IMR-90 (cell line): ENCODE measurements around the gene DCC. TPM values are rescaled to one million over a fixed set of nuclear protein-coding genes. Genes with fewer than 3 reads are reported as not detected.

ENCODE experiments used
- ATAC-seq: fragments of 200-7000 bp; cut with Tn5 transposase; 2 replicates; pipeline ENCODE4 v1.9.1; 2020; ENCODE audit warnings: low read depth, mild to moderate bottlenecking, moderate library complexity
- BruUV-seq: library from RNA; stranded (reverse); fragments of 400-500 nt; replicated peaks from 2 replicates; lab custom pipeline; 2021; lab: Mats Ljungman, UMichigan
- CTCF ChIA-PET: fragments of 300-600 bp; formaldehyde crosslinking; extraction: SDS; loops from one replicate; lab custom pipeline; 2021; ENCODE audit warnings: antibody characterized with exemption; lab: Yijun Ruan, JAX
- POLR2A ChIA-PET: fragments of 300-600 bp; sonication (Branson Sonifier 250); formaldehyde crosslinking; loops from one replicate; lab custom pipeline; 2022; ENCODE audit warnings: antibody characterized with exemption; ENCODE audit not compliant: unreplicated experiment; lab: Charles Lee
- DNase-seq: peaks from one replicate; pipeline ENCODE4 v3.0.0; 2013
- H2AFZ ChIP-seq: replicated peaks from 2 replicates; pipeline ENCODE3; 2013; ENCODE audit warnings: low read length, mild to moderate bottlenecking; ENCODE audit not compliant: poor library complexity
- H2AK5ac ChIP-seq: 2 replicates; pipeline ENCODE4 v1.6.1; 2013; ENCODE audit warnings: low read depth, low read length, inconsistent platforms
- H2AK9ac ChIP-seq: replicated peaks from 2 replicates; pipeline ENCODE3; 2013; ENCODE audit warnings: mild to moderate bottlenecking, low read depth, low read length, moderate library complexity; ENCODE audit not compliant: poor library complexity
- H2BK120ac ChIP-seq: 2 replicates; pipeline ENCODE4 v1.6.1; 2013; ENCODE audit warnings: low read depth, low read length, inconsistent platforms
- H2BK15ac ChIP-seq: 3 replicates; pipeline ENCODE4 v1.6.1; 2013; ENCODE audit warnings: low read depth, low read length, inconsistent platforms
- H2BK20ac ChIP-seq: 2 replicates; pipeline ENCODE4 v1.6.1; 2013; ENCODE audit warnings: low read depth, mild to moderate bottlenecking, inconsistent platforms, low read length, moderate library complexity
- H2BK5ac ChIP-seq: 2 replicates; pipeline ENCODE4 v1.6.1; 2013; ENCODE audit warnings: mild to moderate bottlenecking, low read depth, low read length, inconsistent platforms; ENCODE audit not compliant: poor library complexity, severe bottlenecking
- H3K14ac ChIP-seq: replicated peaks from 2 replicates; pipeline ENCODE4 v1.6.1; 2013; ENCODE audit warnings: low read depth, low read length, inconsistent platforms
- H3K18ac ChIP-seq: 2 replicates; pipeline ENCODE4 v1.6.1; 2013; ENCODE audit warnings: low read depth, low read length, control low read depth
- H3K23ac ChIP-seq: 2 replicates; pipeline ENCODE4 v1.6.1; 2013; ENCODE audit warnings: low read depth, low read length, inconsistent platforms
- H3K27ac ChIP-seq: 2 replicates; pipeline ENCODE4 v1.5.1; 2013; ENCODE audit warnings: mild to moderate bottlenecking, control low read depth, low read length; ENCODE audit not compliant: insufficient read depth
- H3K27me3 ChIP-seq: 2 replicates; pipeline ENCODE4 v1.6.1; 2013; ENCODE audit warnings: low read length; ENCODE audit not compliant: control insufficient read depth, insufficient read depth
- H3K36me3 ChIP-seq: 2 replicates; pipeline ENCODE4 v1.6.1; 2013; ENCODE audit warnings: low read length, mixed read lengths; ENCODE audit not compliant: control insufficient read depth, insufficient read depth
- H3K4ac ChIP-seq: 2 replicates; pipeline ENCODE4 v1.6.1; 2013; ENCODE audit warnings: low read depth, low read length, inconsistent platforms
- H3K4me1 ChIP-seq: 2 replicates; pipeline ENCODE4 v1.6.1; 2013; ENCODE audit warnings: low read length, mixed read lengths; ENCODE audit not compliant: control insufficient read depth, insufficient read depth
- H3K4me2 ChIP-seq: 2 replicates; pipeline ENCODE4 v1.6.1; 2013; ENCODE audit warnings: low read depth, mild to moderate bottlenecking, control low read depth, low read length, moderate library complexity
- H3K4me3 ChIP-seq: 2 replicates; pipeline ENCODE4 v1.5.1; 2013; ENCODE audit warnings: low read depth, mild to moderate bottlenecking, control low read depth, low read length, moderate library complexity; ENCODE audit not compliant: insufficient read depth
- H3K56ac ChIP-seq: 2 replicates; pipeline ENCODE4 v1.6.1; 2013; ENCODE audit warnings: low read length, inconsistent platforms; ENCODE audit not compliant: insufficient read depth; ENCODE audit errors: extremely low read depth
- H3K79me1 ChIP-seq, 2 experiments: 2 replicates each; pipeline ENCODE4 v1.6.1; 2013; ENCODE audit warnings: low read length in 2 of 2, inconsistent platforms in 1 of 2, low read depth in 1 of 2
- H3K9ac ChIP-seq: 2 replicates; pipeline ENCODE4 v1.6.1; 2013; ENCODE audit warnings: low read depth, low read length, control low read depth
- H3K9me1 ChIP-seq: 2 replicates; pipeline ENCODE4 v1.6.1; 2013; ENCODE audit warnings: low read length, inconsistent platforms; ENCODE audit not compliant: insufficient read depth
- H3K9me3 ChIP-seq: 2 replicates; pipeline ENCODE4 v1.6.1; 2013; ENCODE audit warnings: low read length; ENCODE audit not compliant: control insufficient read depth, insufficient read depth
- H4K20me1 ChIP-seq: 2 replicates; pipeline ENCODE4 v1.6.1; 2013; ENCODE audit warnings: low read length, inconsistent platforms; ENCODE audit not compliant: insufficient read depth
- H4K5ac ChIP-seq: 2 replicates; pipeline ENCODE4 v1.6.1; 2013; ENCODE audit warnings: mild to moderate bottlenecking, low read depth, low read length, control low read depth
- H4K8ac ChIP-seq, 2 experiments: 2 replicates each; pipeline ENCODE4 v1.6.1; 2013; ENCODE audit warnings: low read depth in 2 of 2, low read length in 2 of 2, control low read depth in 1 of 2, inconsistent platforms in 1 of 2
- H4K91ac ChIP-seq: 2 replicates; pipeline ENCODE4 v1.6.1; 2013; ENCODE audit warnings: low read depth, low read length, inconsistent platforms; ENCODE audit not compliant: insufficient read depth
- BHLHE40 ChIP-seq: fragments of 150-350 bp; IDR thresholded peaks from 2 replicates; pipeline ENCODE4 v1.6.1; 2016; ENCODE audit warnings: mild to moderate bottlenecking, low read depth, low read length
- CEBPB ChIP-seq: IDR thresholded peaks from 2 replicates; pipeline ENCODE4 v1.6.1; 2012; ENCODE audit warnings: low read depth, low read length, improper control_type of control experiment
- CHD1 ChIP-seq: IDR thresholded peaks from 2 replicates; pipeline ENCODE4 v1.6.1; 2012; ENCODE audit warnings: low read depth, low read length, improper control_type of control experiment
- FOS ChIP-seq: fragments of 150-350 bp; IDR thresholded peaks from 2 replicates; pipeline ENCODE4 v1.6.1; 2016; ENCODE audit warnings: low read depth, low read length
- MAFK ChIP-seq: IDR thresholded peaks from 2 replicates; pipeline ENCODE4 v1.6.1; 2012; ENCODE audit warnings: low read depth, low read length, improper control_type of control experiment
- MAZ ChIP-seq: IDR thresholded peaks from 2 replicates; pipeline ENCODE4 v1.6.1; 2012; ENCODE audit warnings: low read depth, mild to moderate bottlenecking, low read length, improper control_type of control experiment, moderate library complexity, borderline replicate concordance
- MXI1 ChIP-seq: IDR thresholded peaks from 2 replicates; pipeline ENCODE4 v1.6.1; 2012; ENCODE audit warnings: low read depth, mild to moderate bottlenecking, low read length, moderate library complexity, borderline replicate concordance
- NFE2L2 ChIP-seq: fragments of 150-350 bp; IDR thresholded peaks from 2 replicates; pipeline ENCODE4 v1.6.1; 2016; ENCODE audit warnings: low read depth, mild to moderate bottlenecking, low read length
- POLR2A ChIP-seq: IDR thresholded peaks from 2 replicates; pipeline ENCODE4 v1.6.1; 2012; ENCODE audit warnings: mild to moderate bottlenecking, low read depth, low read length
- RAD21 ChIP-seq: IDR thresholded peaks from 2 replicates; pipeline ENCODE4 v1.6.1; 2012; ENCODE audit warnings: low read length, improper control_type of control experiment
- RCOR1 ChIP-seq: IDR thresholded peaks from 2 replicates; pipeline ENCODE4 v1.6.1; 2012; ENCODE audit warnings: mild to moderate bottlenecking, low read length, improper control_type of control experiment; ENCODE audit not compliant: insufficient replicate concordance
- RFX5 ChIP-seq: IDR thresholded peaks from 2 replicates; pipeline ENCODE4 v1.8.0; 2012; ENCODE audit warnings: low read depth, mild to moderate bottlenecking, low read length, moderate library complexity
- SMC3 ChIP-seq: fragments of 150-350 bp; IDR thresholded peaks from 2 replicates; pipeline ENCODE4 v1.6.1; 2016; ENCODE audit warnings: low read depth, mild to moderate bottlenecking, antibody characterized with exemption, low read length, moderate library complexity
- WGBS, 2 experiments: methylation state at CpG; one replicate each; pipeline versions ENCODE4 v1.1.5 to v1.1.7; 2013; ENCODE audit warnings: missing lambda C conversion rate in 2 of 2; ENCODE audit not compliant: insufficient read length in 1 of 2; ENCODE audit errors: extremely low coverage in 2 of 2; 5-methylcytosine and 5-hydroxymethylcytosine counted together
- dilution Hi-C: fragments of 300-500 bp; cut with HindIII; formaldehyde crosslinking; loops from one replicate; pipeline ENCODE4 v1.14.3; 2018; ENCODE audit warnings: low sequenced_read_pairs; ENCODE audit not compliant: unreplicated experiment
- in situ Hi-C: fragments of 300-500 bp; cut with MboI; formaldehyde crosslinking; loops from 3 replicates; pipeline ENCODE4 v1.14.3; 2019; ENCODE audit warnings: low sequenced_read_pairs, inconsistent platforms, mixed read lengths
- intact Hi-C: fragments of 100-400 bp; cut with micrococcal nuclease; formaldehyde crosslinking; loops from 2 replicates; pipeline ENCODE4 v1.10.0; 2022
- polyA plus RNA-seq, 3 experiments: library from polyadenylated mRNA; depleted of rRNA; stranded (reverse); fragments of >200 nt; gene quantifications; 2 replicates each; pipeline ENCODE4 v1.2.3, GENCODE V29; 2012; ENCODE audit warnings: low replicate concordance in 1 of 3
- total RNA-seq: library from RNA; depleted of rRNA; stranded (reverse); fragments of >200 nt; gene quantifications from 2 replicates; pipeline ENCODE4 v1.2.3, GENCODE V29; 2012
- TF ChIP-seq, protein P1 (sequence below): fragments of 150-350 bp; IDR thresholded peaks from 2 replicates; pipeline ENCODE4 v1.6.1; 2017; ENCODE audit warnings: mild to moderate bottlenecking, antibody characterized with exemption, low read length, low read depth
- TF ChIP-seq, protein P2 (sequence below): conservative IDR thresholded peaks from 2 replicates; pipeline ENCODE4 v1.5.1; 2012; ENCODE audit warnings: mild to moderate bottlenecking, low read depth, low read length, improper control_type of control experiment
- TF ChIP-seq, protein P3 (sequence below): fragments of 150-350 bp; IDR thresholded peaks from 2 replicates; pipeline ENCODE4 v1.6.1; 2016; ENCODE audit warnings: low read depth, mild to moderate bottlenecking, low read length, moderate library complexity, borderline replicate concordance

The DCC gene
- total and polyA plus RNA-seq, 2 of the 4 experiments (the other 2 are of a cell fraction) = 0.31 to 0.54 TPM

DNA sequence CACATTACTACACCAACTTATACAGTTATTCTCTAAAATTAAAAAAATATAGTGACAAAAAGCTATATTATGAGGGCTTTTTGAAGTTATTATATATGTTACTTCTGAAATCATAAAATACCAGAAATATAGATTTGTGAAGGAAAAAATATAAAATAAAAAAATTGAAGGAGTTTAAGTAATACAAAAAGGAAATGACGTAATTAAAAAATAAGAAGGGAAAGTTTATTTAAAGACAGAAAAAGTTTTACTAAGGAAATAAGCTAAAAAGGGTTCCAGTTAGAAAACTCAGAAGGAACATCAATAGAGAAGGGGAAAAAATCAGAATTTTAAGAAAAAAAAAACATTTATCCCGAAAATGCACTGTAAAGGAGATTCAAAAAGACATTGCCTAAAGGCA is 1187.4 kb downstream of the DCC start:
- CTCF ChIA-PET = no interaction called here

More for the DNA sequence above, 1187.4 kb downstream of the DCC start:
- no peak overlapping the region for H3K56ac ChIP-seq
- H3K18ac ChIP-seq = no peak overlapping the region
- intact Hi-C loops = no loop called here
- no peak overlapping the region for H3K4ac ChIP-seq
- no peak overlapping the region for H3K14ac ChIP-seq
- no peak overlapping the region for H3K27ac ChIP-seq
- H3K9me1 ChIP-seq = no peaks in the 10 kb centered on the region
- no peak overlapping the region for H2BK15ac ChIP-seq
- ATAC-seq (no peak), DNase-seq (no peak)
- TF ChIP-seq RFX5 (no peak), CHD1 (no peak), SMC3 (no peak), RCOR1 (no peak), FOS (no peak), RAD21 (no peak), MAZ (no peak), MAFK (no peak), POLR2A (no peak), NFE2L2 (no peak), CEBPB (no peak), MXI1 (no peak), BHLHE40 (no peak)
- TF ChIP-seq, protein P1, sequence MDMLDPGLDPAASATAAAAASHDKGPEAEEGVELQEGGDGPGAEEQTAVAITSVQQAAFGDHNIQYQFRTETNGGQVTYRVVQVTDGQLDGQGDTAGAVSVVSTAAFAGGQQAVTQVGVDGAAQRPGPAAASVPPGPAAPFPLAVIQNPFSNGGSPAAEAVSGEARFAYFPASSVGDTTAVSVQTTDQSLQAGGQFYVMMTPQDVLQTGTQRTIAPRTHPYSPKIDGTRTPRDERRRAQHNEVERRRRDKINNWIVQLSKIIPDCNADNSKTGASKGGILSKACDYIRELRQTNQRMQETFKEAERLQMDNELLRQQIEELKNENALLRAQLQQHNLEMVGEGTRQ = no peak
- TF ChIP-seq, protein P2, sequence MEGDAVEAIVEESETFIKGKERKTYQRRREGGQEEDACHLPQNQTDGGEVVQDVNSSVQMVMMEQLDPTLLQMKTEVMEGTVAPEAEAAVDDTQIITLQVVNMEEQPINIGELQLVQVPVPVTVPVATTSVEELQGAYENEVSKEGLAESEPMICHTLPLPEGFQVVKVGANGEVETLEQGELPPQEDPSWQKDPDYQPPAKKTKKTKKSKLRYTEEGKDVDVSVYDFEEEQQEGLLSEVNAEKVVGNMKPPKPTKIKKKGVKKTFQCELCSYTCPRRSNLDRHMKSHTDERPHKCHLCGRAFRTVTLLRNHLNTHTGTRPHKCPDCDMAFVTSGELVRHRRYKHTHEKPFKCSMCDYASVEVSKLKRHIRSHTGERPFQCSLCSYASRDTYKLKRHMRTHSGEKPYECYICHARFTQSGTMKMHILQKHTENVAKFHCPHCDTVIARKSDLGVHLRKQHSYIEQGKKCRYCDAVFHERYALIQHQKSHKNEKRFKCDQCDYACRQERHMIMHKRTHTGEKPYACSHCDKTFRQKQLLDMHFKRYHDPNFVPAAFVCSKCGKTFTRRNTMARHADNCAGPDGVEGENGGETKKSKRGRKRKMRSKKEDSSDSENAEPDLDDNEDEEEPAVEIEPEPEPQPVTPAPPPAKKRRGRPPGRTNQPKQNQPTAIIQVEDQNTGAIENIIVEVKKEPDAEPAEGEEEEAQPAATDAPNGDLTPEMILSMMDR = no peak
- TF ChIP-seq, protein P3, sequence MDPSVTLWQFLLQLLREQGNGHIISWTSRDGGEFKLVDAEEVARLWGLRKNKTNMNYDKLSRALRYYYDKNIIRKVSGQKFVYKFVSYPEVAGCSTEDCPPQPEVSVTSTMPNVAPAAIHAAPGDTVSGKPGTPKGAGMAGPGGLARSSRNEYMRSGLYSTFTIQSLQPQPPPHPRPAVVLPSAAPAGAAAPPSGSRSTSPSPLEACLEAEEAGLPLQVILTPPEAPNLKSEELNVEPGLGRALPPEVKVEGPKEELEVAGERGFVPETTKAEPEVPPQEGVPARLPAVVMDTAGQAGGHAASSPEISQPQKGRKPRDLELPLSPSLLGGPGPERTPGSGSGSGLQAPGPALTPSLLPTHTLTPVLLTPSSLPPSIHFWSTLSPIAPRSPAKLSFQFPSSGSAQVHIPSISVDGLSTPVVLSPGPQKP = no peak
- H2AK5ac ChIP-seq = no peak overlapping the region
- POLR2A ChIA-PET = no interaction called here
- no peak overlapping the region for H3K9ac ChIP-seq
- dilution Hi-C loops = no loop called here
- no peak overlapping the region for H2BK120ac ChIP-seq
- H4K20me1 ChIP-seq = no peaks in the 10 kb centered on the region
- no TSS peak for BruUV-seq
- 100% methylated on average over 1 of the region's 2 CpGs; no CpG with 5 or more reads in 1 of the 2 experiments for WGBS, 2 experiments
- no peaks in the 10 kb centered on the region for H3K27me3 ChIP-seq
- H3K23ac ChIP-seq = no peak overlapping the region
- no peak overlapping the region for H3K4me3 ChIP-seq
- no peak overlapping the region for H4K5ac ChIP-seq
- H4K91ac ChIP-seq = no peak overlapping the region
- in situ Hi-C loops = no loop called here
- no peak overlapping the region for H3K4me2 ChIP-seq
- no peaks in the 10 kb centered on the region for H3K79me1 ChIP-seq
- no peak overlapping the region for H2BK20ac ChIP-seq
- H2BK5ac ChIP-seq = no peak overlapping the region
- no peaks in the 10 kb centered on the region for H3K36me3 ChIP-seq
- peaks cover 4% of the 10 kb centered on the region; the same call in 1 of the 2 replicates for H3K9me3 ChIP-seq
- no peaks in the 10 kb centered on the region for H3K4me1 ChIP-seq
- H2AFZ ChIP-seq = no peak overlapping the region
- no peak overlapping the region for H4K8ac ChIP-seq
- no peak overlapping the region for H2AK9ac ChIP-seq
